ENCODE results near the gene EPHA3.

DNA sequence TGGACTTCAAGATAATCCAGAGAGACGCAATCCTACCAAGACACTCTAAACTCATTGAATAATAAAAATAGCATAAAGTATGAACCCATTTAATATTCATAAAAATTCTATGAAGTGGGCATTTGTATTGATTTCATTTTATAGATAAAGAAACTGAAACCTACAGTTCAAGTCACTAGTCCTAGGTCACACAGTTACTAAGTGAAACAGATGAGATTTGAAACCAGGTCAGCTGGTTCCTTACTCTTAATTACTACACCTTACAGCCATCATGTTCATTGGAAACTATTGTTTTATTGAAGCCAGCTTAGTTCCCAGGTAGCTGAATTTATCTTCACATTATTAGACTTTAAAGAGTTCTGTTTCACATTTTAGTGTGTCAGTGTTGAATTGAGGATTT, 158.7 kb downstream of the EPHA3 start:
- TF ChIP-seq CTCF (IDR thresholded peaks at IDR 0.05): no peak
- no peak for TF ChIP-seq POLR2A (IDR thresholded peaks at IDR 0.05)
- no peak for TF ChIP-seq POLR2AphosphoS5 (IDR thresholded peaks at IDR 0.05)
